SK-N-SH (cell line): ENCODE data around the gene PGS1. TPM values are rescaled to one million over a fixed set of nuclear protein-coding genes. Genes with fewer than 3 reads are reported as not detected.

ENCODE experiments used
- CTCF ChIA-PET: fragments of 300-600, 350-600 bp; formaldehyde crosslinking; extraction: SDS; loops from one replicate; lab custom pipeline; 2021; lab: Yijun Ruan, JAX
- POLR2A ChIA-PET: fragments of 350-600 bp; sonication (Branson Sonifier 250); formaldehyde crosslinking; extraction: SDS; loops from one replicate; lab custom pipeline; 2020; ENCODE audit warnings: antibody characterized with exemption, inconsistent platforms; lab: Yijun Ruan, JAX
- DNase-seq: peaks from one replicate; pipeline ENCODE4 v3.0.0; 2012
- H2AFZ ChIP-seq: fragments of 200-600 bp; sonication (generic); 2 replicates; pipeline ENCODE4 v1.8.1; 2016; ENCODE audit warnings: antibody characterized with exemption, mild to moderate bottlenecking, low read depth
- H3F3A ChIP-seq: fragments of 200-600 bp; sonication (generic); replicated peaks from 2 replicates; pipeline ENCODE3; 2016; ENCODE audit warnings: antibody characterized with exemption, mild to moderate bottlenecking; ENCODE audit not compliant: insufficient read depth
- H3K27ac ChIP-seq, 2 experiments: fragments of 200-500 bp in 1 of 2; fragments of 200-600 bp in 1 of 2; sonication (Bioruptor generic) in 1 of 2; sonication (generic), shearing (Covaris generic) in 1 of 2; 2 replicates each; pipeline versions ENCODE4 v1.5.1 to v1.6.1; 2014 to 2016; ENCODE audit warnings: low read depth in 2 of 2, inconsistent platforms in 1 of 2, low read length in 1 of 2, mild to moderate bottlenecking in 1 of 2, mixed read lengths in 1 of 2
- H3K27me3 ChIP-seq: fragments of 200-600 bp; sonication (generic), shearing (Covaris generic); 2 replicates; pipeline ENCODE4 v1.6.1; 2016; ENCODE audit warnings: mixed run types; ENCODE audit not compliant: insufficient read depth
- H3K36me3 ChIP-seq, 2 experiments: fragments of 200-500 bp in 1 of 2; fragments of 200-600 bp in 1 of 2; sonication (Bioruptor generic) in 1 of 2; sonication (generic) in 1 of 2; replicated peaks in 1 of 2; 2 replicates each; pipeline versions ENCODE3 to v1.5.1; 2014 to 2016; ENCODE audit warnings: low read length in 1 of 2, mild to moderate bottlenecking in 1 of 2; ENCODE audit not compliant: insufficient read depth in 2 of 2, control insufficient read depth in 1 of 2
- H3K4me1 ChIP-seq, 2 experiments: fragments of 200-500 bp in 1 of 2; fragments of 200-600 bp in 1 of 2; sonication (Bioruptor generic) in 1 of 2; sonication (generic), shearing (Covaris generic) in 1 of 2; 2 replicates each; pipeline versions ENCODE4 v1.5.1 to v1.6.1; 2014 to 2016; ENCODE audit warnings: low read depth in 1 of 2, low read length in 1 of 2, mixed run types in 1 of 2; ENCODE audit not compliant: insufficient read depth in 2 of 2, control insufficient read depth in 1 of 2
- H3K4me2 ChIP-seq: fragments of 200-600 bp; sonication (generic), shearing (Covaris generic); 2 replicates; pipeline ENCODE4 v1.6.1; 2017; ENCODE audit warnings: mixed run types
- H3K4me3 ChIP-seq, 2 experiments: fragments of 200-500 bp in 1 of 2; fragments of 200-600 bp in 1 of 2; sonication (Bioruptor generic) in 1 of 2; sonication (generic), shearing (Covaris generic) in 1 of 2; 2 replicates each; pipeline versions ENCODE4 v1.5.1 to v1.8.1; 2014 to 2016; ENCODE audit warnings: low read depth in 2 of 2, inconsistent platforms in 1 of 2, low read length in 1 of 2, mild to moderate bottlenecking in 1 of 2, mixed read lengths in 1 of 2, moderate library complexity in 1 of 2
- H3K79me2 ChIP-seq: fragments of 200-600 bp; sonication (generic); 2 replicates; pipeline ENCODE4 v1.8.1; 2017; ENCODE audit warnings: mild to moderate bottlenecking; ENCODE audit not compliant: insufficient read depth
- H3K9ac ChIP-seq: fragments of 200-600 bp; sonication (generic); 2 replicates; pipeline ENCODE4 v1.6.1; 2017; ENCODE audit warnings: mixed run types
- H3K9me2 ChIP-seq: fragments of 200-600 bp; sonication (generic); 2 replicates; pipeline ENCODE4 v1.6.1; 2017; ENCODE audit warnings: mixed run types
- H3K9me3 ChIP-seq: fragments of 200-600 bp; sonication (generic); 2 replicates; pipeline ENCODE4 v1.6.1; 2017; ENCODE audit warnings: mixed run types, mild to moderate bottlenecking, moderate library complexity
- H4K20me1 ChIP-seq: fragments of 200-600 bp; sonication (generic); 2 replicates; pipeline ENCODE4 v1.6.1; 2017; ENCODE audit warnings: mild to moderate bottlenecking, mixed run types; ENCODE audit not compliant: insufficient read depth
- CHD2 ChIP-seq: fragments of 150-350 bp; IDR thresholded peaks from 2 replicates; pipeline ENCODE4 v1.6.1; 2018; ENCODE audit warnings: low read length; ENCODE audit not compliant: partially characterized antibody
- FOSL2 ChIP-seq: IDR thresholded peaks from 2 replicates; pipeline ENCODE4 v1.4.0; 2012; ENCODE audit warnings: low read depth, mild to moderate bottlenecking, moderate library complexity, borderline replicate concordance
- GABPA ChIP-seq: IDR thresholded peaks from 2 replicates; pipeline ENCODE4 v1.4.0; 2012; ENCODE audit warnings: low read depth, mild to moderate bottlenecking
- NFIC ChIP-seq: IDR thresholded peaks from 2 replicates; pipeline ENCODE4 v1.4.0; 2012; ENCODE audit warnings: borderline replicate concordance
- RAD21 ChIP-seq: IDR thresholded peaks from 2 replicates; pipeline ENCODE4 v1.6.1; 2012; ENCODE audit warnings: mild to moderate bottlenecking, low read length
- RXRA ChIP-seq: IDR thresholded peaks from 2 replicates; pipeline ENCODE4 v1.4.0; 2012; ENCODE audit warnings: low read depth, mild to moderate bottlenecking, borderline replicate concordance
- TAF1 ChIP-seq: IDR thresholded peaks from 2 replicates; pipeline ENCODE4 v1.6.1; 2012; ENCODE audit warnings: low read depth, mild to moderate bottlenecking, low read length, moderate library complexity, borderline replicate concordance
- TCF12 ChIP-seq: IDR thresholded peaks from 2 replicates; pipeline ENCODE4 v1.4.0; 2012
- WGBS: methylation state at CpG from one replicate; pipeline ENCODE4 v1.1.6; 2017; ENCODE audit warnings: low lambda C conversion rate; 5-methylcytosine and 5-hydroxymethylcytosine counted together
- polyA plus RNA-seq, 3 experiments: library from polyadenylated mRNA; depleted of rRNA; stranded (reverse); fragments of >200 nt; gene quantifications; 2 replicates each; pipeline ENCODE4 v1.2.3, GENCODE V29; 2012
- TF ChIP-seq, protein P1 (sequence below): fragments of 200-600 bp; sonication (generic); IDR thresholded peaks from 2 replicates; pipeline ENCODE4 v1.6.1; 2017; ENCODE audit warnings: antibody characterized with exemption, mild to moderate bottlenecking, moderate library complexity
- TF ChIP-seq, protein P2 (sequence below): IDR thresholded peaks from 2 replicates; pipeline ENCODE4 v1.4.0; 2012; ENCODE audit warnings: low read depth, borderline replicate concordance

PGS1 gene
- polyA plus RNA-seq, 1 of the 3 experiments (the other 2 are of a cell fraction): 88.4 TPM

DNA sequence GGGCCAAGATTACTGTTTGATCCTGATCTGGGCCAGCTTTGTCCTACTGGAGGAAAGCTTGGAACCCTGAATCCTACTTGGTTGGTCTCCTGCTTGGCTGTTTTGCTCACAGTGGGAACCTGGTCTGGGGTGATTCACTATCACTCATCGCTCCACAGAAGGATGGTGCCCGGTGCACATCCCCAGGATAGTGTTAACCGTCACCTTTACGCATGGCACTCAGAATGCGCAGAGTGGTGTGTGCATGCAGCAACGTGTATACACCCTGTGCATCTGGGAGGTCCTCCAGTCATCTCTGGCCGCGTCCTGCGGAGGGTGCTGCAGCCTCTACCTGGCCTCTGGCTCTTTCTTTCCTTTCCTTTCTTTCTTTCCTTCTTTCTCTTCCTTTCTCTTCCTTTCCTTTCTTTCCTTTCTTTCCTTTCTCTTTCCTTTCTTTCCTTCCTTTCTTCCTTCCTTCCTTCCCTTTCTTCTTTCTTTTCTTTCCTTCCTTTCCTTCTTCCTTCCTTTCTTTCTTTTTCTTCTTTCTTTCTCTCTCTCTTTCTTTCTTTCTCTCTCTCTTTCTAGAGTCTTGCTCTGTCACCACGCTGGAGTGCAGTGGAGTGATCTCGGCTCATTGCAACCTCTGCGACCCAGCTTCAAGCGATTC is 31.7 kb upstream of the PGS1 start:
- Histone ChIP-seq H3K27me3 (no peaks in the 10 kb centered on the region), H3K9ac (no peak overlapping the region), H2AFZ (no peak overlapping the region), H3K36me3 (no peaks in the 10 kb centered on the region), H4K20me1 (no peaks in the 10 kb centered on the region), H3K79me2 (no peaks in the 10 kb centered on the region), H3K4me1 (peaks cover 35 to 38% of the 10 kb centered on the region in 2 experiments), H3K27ac (no peak overlapping the region), H3K9me2 (no peaks in the 10 kb centered on the region), H3K4me3 (no peak overlapping the region), H3K4me2 (0 out of 2 replicates have a peak overlapping the region, but pooled peaks have one; percentile 6), H3K9me3 (no peaks in the 10 kb centered on the region), H3F3A (peaks cover 31% of the 10 kb centered on the region)
- no peak for DNase-seq
- TF ChIP-seq TCF12 (0 out of 2 replicates have a peak, but pooled peaks have one; percentile 20), FOSL2 (peak; percentile 62; the same call in 1 of the 2 replicates)
- TF ChIP-seq, protein P1, sequence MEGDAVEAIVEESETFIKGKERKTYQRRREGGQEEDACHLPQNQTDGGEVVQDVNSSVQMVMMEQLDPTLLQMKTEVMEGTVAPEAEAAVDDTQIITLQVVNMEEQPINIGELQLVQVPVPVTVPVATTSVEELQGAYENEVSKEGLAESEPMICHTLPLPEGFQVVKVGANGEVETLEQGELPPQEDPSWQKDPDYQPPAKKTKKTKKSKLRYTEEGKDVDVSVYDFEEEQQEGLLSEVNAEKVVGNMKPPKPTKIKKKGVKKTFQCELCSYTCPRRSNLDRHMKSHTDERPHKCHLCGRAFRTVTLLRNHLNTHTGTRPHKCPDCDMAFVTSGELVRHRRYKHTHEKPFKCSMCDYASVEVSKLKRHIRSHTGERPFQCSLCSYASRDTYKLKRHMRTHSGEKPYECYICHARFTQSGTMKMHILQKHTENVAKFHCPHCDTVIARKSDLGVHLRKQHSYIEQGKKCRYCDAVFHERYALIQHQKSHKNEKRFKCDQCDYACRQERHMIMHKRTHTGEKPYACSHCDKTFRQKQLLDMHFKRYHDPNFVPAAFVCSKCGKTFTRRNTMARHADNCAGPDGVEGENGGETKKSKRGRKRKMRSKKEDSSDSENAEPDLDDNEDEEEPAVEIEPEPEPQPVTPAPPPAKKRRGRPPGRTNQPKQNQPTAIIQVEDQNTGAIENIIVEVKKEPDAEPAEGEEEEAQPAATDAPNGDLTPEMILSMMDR: peak; percentile 31
- TF ChIP-seq, protein P2, sequence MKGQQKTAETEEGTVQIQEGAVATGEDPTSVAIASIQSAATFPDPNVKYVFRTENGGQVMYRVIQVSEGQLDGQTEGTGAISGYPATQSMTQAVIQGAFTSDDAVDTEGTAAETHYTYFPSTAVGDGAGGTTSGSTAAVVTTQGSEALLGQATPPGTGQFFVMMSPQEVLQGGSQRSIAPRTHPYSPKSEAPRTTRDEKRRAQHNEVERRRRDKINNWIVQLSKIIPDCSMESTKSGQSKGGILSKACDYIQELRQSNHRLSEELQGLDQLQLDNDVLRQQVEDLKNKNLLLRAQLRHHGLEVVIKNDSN: no peak
- 82% methylated on average over 13 of the region's 13 CpGs for WGBS
- POLR2A ChIA-PET: no interaction called here
- CTCF ChIA-PET: interaction anchor here (0.8 to 1.9 kb wide), 2 partner anchors 11 to 13 kb away, joined by 3 to 4 read pairs; no protein-coding TSS in a partner anchor

DNA sequence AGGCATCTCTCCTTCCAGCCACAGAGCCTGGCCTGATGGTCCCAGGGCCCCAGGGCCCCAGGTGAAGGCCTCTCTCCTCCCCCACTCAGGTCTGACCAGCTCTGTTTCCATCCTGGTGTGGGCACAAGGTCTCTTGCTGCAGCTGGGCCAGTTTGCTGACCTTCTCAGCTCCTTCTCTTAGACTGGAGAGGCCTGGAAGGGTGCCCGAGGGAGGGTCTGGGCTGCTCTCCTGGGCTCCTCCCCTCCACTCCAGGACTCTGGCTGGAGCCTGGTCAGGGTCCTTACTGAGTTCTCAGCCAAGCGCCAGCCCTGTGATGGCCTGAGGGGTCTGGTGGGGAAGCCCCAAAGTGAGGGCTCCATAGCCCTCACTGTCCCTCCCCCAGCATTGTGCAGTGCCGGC is 31.0 kb upstream of the PGS1 start:
- H3K4me1 ChIP-seq: peaks cover 37 to 41% of the 10 kb centered on the region in 2 experiments
- no peak overlapping the region for H2AFZ ChIP-seq
- H3K27me3 ChIP-seq: no peaks in the 10 kb centered on the region
- ChIA-PET POLR2A (no interaction called here), CTCF (interaction anchor here (0.7 to 1.1 kb wide), 4 partner anchors 10 to 501 kb away, joined by 3 read pairs; no protein-coding TSS in a partner anchor)
- no peak overlapping the region for H3K4me3 ChIP-seq
- no peaks in the 10 kb centered on the region for H3K36me3 ChIP-seq
- H3K9me2 ChIP-seq: no peaks in the 10 kb centered on the region
- no peak for DNase-seq
- TF ChIP-seq TAF1: no peak
- TF ChIP-seq CHD2: no peak
- no peak for TF ChIP-seq NFIC
- no peak for TF ChIP-seq RAD21
- TF ChIP-seq RXRA: no peak
- no peak for TF ChIP-seq GABPA
- no peaks in the 10 kb centered on the region for H3K79me2 ChIP-seq
- 100% methylated on average over 2 of the region's 3 CpGs for WGBS
- no peak overlapping the region for H3K9ac ChIP-seq
- H4K20me1 ChIP-seq: no peaks in the 10 kb centered on the region
- H3K4me2 ChIP-seq: no peak overlapping the region
- no peaks in the 10 kb centered on the region for H3K9me3 ChIP-seq
- H3F3A ChIP-seq: peaks cover 32% of the 10 kb centered on the region
- no peak overlapping the region for H3K27ac ChIP-seq
